Dorsolateral prefrontal cortex (tissue), 118 donors: ENCODE data around the gene PRAMEF10. TPM values are rescaled to one million over a fixed set of nuclear protein-coding genes. Genes with fewer than 3 reads are reported as not detected.

Experiments used
- total RNA-seq, 120 experiments: library from RNA; stranded (reverse); gene quantifications; one replicate each; pipeline versions ENCODE4 v1.2.3 to v1.2.4, GENCODE V29; 2022

The PRAMEF10 gene
- total RNA-seq, 120 experiments from 2014 or later, result not detected

Other genes with a start within 250 kb of the PRAMEF10 start
- not detected for gene AADACL3, start 182.2 kb downstream of the PRAMEF10 start, total RNA-seq
- 1 to 10 TPM in 1 of 120 experiments, under 1 TPM in 6, not detected in 113; 0.17 to 1.1 (median 0.55) TPM for gene CFAP107, start 152.1 kb downstream of the PRAMEF10 start, total RNA-seq
- gene PRAMEF12, start 124.5 kb downstream of the PRAMEF10 start, total RNA-seq, result not detected
- not detected for gene PRAMEF1, start 106.9 kb downstream of the PRAMEF10 start, total RNA-seq
- gene PRAMEF11, start 66.9 kb downstream of the PRAMEF10 start, total RNA-seq, result not detected
- not detected for gene HNRNPCL1, start 49.5 kb downstream of the PRAMEF10 start, total RNA-seq
- not detected for gene PRAMEF2, start 41.2 kb downstream of the PRAMEF10 start, total RNA-seq
- gene PRAMEF4, start 12.1 kb downstream of the PRAMEF10 start, total RNA-seq, result not detected
- gene PRAMEF7, start 18.3 kb upstream of the PRAMEF10 start, total RNA-seq, result not detected
- not detected for gene PRAMEF6, start 49.3 kb upstream of the PRAMEF10 start, total RNA-seq
- gene PRAMEF27, start 158.3 kb upstream of the PRAMEF10 start, total RNA-seq, result not detected
- not detected for gene HNRNPCL3, start 162.5 kb upstream of the PRAMEF10 start, total RNA-seq
- not detected for gene PRAMEF25, start 172.5 kb upstream of the PRAMEF10 start, total RNA-seq
- not detected for gene HNRNPCL2, start 218.6 kb upstream of the PRAMEF10 start, total RNA-seq